Activated CD8-positive, alpha-beta memory T cell treated with anti-CD3 and anti-CD28 coated beads, Interleukin-2, amount 50 U/mL, for 1 hour (primary cell): ENCODE data around the gene KLHL21.
"Not testable (repeated sequence)": the region's sequence is repeated elsewhere in the genome, so short reads cannot be mapped to it uniquely, and the experiment has no call there.

ENCODE experiments used
- DNase-seq: peaks from one replicate; pipeline ENCODE4 v3.0.0-alpha.2; 2020; ENCODE audit errors: extremely low read depth

The KLHL21 gene

GRCh38 chr1:6584126-6585080, 18.3 kb downstream of the KLHL21 start:
- DNase-seq, result no peak

GRCh38 chr1:6582370-6582769, 20.3 kb downstream of the KLHL21 start:
- DNase-seq, result no peak

- DNase-seq, result no peak
Measured at GRCh38 chr1:6581561-6582305, 20.9 kb downstream of the KLHL21 start.

- DNase-seq, result no peak
Measured at GRCh38 chr1:6580593-6581409, 21.9 kb downstream of the KLHL21 start.

- DNase-seq, result no peak
Measured at GRCh38 chr1:6580119-6580592, 22.5 kb downstream of the KLHL21 start.

GRCh38 chr1:6579374-6580118, 23.1 kb downstream of the KLHL21 start, which contains the start of gene ZBTB48:
TSS of gene ZBTB48 (plus strand) at chr1:6579994. CDS start at chr1:6580610, 616 bp downstream.
- DNase-seq, result peak; percentile 89

DNA sequence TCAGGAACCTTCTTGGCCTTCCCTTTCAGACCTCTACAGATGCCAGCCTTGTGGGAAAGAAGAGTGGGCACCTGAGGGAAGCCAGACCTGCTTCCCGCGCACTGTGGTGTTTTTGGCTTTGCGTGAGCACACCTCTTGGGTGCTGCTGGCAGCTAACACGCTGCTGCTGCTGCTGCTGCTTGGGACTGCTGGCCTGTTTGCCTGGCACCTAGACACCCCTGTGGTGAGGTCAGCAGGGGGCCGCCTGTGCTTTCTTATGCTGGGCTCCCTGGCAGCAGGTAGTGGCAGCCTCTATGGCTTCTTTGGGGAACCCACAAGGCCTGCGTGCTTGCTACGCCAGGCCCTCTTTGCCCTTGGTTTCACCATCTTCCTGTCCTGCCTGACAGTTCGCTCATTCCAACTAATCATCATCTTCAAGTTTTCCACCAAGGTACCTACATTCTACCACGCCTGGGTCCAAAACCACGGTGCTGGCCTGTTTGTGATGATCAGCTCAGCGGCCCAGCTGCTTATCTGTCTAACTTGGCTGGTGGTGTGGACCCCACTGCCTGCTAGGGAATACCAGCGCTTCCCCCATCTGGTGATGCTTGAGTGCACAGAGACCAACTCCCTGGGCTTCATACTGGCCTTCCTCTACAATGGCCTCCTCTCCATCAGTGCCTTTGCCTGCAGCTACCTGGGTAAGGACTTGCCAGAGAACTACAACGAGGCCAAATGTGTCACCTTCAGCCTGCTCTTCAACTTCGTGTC, 23.9 kb downstream of the KLHL21 start:
- DNase-seq, result no peak

GRCh38 chr1:6577831-6578525, 24.7 kb downstream of the KLHL21 start:
- no peak for DNase-seq

DNA sequence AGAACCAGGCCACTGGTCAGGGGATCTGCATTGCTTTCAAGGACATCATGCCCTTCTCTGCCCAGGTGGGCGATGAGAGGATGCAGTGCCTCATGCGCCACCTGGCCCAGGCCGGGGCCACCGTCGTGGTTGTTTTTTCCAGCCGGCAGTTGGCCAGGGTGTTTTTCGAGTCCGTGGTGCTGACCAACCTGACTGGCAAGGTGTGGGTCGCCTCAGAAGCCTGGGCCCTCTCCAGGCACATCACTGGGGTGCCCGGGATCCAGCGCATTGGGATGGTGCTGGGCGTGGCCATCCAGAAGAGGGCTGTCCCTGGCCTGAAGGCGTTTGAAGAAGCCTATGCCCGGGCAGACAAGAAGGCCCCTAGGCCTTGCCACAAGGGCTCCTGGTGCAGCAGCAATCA, 27.9 kb downstream of the KLHL21 start:
- no peak for DNase-seq

- no peak for DNase-seq
Measured at GRCh38 chr1:6574025-6574620, 28.5 kb downstream of the KLHL21 start.

DNA sequence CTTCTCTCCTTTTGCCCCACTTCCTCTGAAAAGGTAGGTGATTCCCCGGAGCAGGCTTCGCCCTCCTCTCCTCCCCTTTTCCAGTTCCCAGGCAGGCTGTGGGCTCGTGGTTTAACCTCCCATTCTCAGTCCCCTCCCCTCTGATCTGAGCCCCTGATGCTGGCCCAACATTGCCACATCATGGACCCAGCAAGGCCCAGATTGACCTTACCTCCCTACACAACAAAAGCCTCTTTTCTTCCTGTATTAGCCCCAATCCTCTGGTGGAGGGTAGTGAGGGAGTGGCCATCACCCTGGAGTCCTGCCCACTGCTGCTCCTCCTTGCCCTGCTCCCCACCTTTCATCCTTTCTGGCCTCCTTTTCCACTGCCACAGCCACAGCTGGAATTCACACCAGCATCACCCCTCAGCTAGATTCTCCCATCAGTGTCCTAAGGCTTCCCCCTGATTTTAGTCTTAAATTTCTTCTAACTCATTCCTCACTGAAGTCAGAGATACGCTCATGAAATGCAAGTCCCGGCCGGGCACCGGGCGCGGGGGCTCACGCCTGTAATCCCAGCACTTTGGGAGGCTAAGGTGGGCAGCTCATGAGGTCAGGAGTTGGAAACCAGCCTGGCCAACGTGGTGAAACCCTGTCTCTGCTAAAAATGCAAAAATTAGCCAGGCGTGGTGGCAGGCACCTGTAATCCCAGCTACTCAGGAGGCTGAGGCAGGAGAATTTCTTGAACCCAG, 29.9 kb downstream of the KLHL21 start:
- no peak for DNase-seq

DNA sequence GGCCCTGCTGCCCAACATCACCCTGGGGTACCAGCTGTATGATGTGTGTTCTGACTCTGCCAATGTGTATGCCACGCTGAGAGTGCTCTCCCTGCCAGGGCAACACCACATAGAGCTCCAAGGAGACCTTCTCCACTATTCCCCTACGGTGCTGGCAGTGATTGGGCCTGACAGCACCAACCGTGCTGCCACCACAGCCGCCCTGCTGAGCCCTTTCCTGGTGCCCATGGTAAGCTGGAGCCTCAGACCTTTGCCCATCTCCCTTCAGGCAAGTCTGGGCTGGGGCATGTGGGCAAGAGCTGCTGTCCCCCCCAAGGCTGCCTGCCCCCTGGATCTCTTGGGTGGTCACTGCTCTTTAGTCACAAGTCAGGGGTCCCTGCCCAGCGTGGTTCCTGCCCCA, 31.7 kb downstream of the KLHL21 start:
- no peak for DNase-seq

GRCh38 chr1:6570100-6570499, 32.6 kb downstream of the KLHL21 start:
- DNase-seq, result no peak

DNA sequence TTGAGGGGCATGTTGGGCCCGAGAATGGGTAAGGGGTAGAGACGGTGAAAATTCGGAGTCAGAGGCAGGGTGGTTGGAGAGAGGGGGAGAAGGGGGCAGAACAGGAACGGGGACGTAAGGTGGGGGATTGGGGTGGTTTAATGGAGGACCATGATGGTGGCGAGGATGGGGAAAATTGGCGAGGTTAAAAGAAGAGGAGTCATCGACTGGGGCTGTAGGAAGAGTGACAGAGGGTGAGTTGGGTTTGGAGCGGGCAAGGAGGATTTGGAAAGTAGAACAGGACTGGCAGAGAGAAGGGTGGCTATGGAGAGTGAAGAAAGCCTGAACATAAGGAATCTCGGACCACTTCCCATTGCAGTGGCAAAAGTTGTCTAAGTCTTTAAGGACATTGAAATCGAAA, 33.6 kb downstream of the KLHL21 start:
- no peak for DNase-seq

DNA sequence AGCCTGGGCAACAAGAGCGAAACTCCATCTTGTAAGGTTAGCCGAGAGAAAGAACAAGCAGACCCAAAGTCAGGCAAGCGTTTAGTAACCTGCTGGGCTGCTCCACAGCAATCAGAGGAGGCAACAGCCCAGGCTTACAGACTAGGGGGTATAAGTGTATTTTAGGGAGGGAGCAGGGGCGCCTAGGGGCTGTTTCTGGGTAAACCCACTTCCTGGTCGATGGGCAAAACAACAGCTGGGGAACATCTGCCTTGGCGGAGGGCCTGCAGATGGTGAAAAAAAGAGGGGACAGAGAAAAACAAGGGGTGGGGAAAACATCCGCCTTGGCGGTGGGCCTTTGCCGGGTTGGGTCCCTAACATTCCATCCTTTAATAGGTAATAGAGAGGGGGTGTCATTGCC, 42.4 kb downstream of the KLHL21 start:
- DNase-seq, result no peak

- DNase-seq, result not testable (repeated sequence)
Measured at GRCh38 chr1:6559161-6559560, 43.5 kb downstream of the KLHL21 start.

DNA sequence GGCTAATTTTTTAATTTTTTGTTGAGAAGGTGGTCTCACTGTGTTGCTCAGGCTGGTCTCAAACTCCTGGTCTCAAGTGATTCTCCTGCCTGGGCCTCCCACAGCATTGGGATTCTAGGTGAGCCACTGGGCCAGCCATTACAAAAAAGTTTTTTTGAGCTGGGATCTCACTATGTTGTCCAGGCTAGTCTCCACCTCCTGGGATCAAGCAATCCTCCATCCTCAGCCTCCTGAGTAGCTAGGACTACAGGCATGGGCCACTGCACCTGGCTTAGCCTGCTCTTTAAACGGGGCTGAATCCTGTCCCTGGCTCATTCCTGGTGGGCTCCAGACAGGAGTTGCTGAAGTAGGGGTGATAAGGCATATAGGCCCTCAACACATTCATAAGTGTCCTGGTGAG, 45.1 kb downstream of the KLHL21 start:
- no peak for DNase-seq

- DNase-seq, result no peak
Measured at GRCh38 chr1:6554907-6555778, 47.5 kb downstream of the KLHL21 start, which contains the start of gene TAS1R1. TSS of gene TAS1R1 (plus strand) at chr1:6555307. CDS start at chr1:6555374, 67 bp downstream.
